Stimulated activated CD8-positive, alpha-beta memory T cell treated with anti-CD3 and anti-CD28 coated beads, Interleukin-15, amount 100 ng/mL, for 4 hours (primary cell): Measurements from ENCODE around the gene CASP8AP2.
"Not testable (repeated sequence)": the region's sequence is repeated elsewhere in the genome, so short reads cannot be mapped to it uniquely, and the experiment has no call there.

ENCODE experiments used
- DNase-seq, 2 donors: peaks; one replicate each; pipeline ENCODE4 v3.0.0-alpha.2; 2020; ENCODE audit warnings: low read depth in 2 of 2

The CASP8AP2 gene

GRCh38 chr6:89887452-89888137, 57.9 kb downstream of the CASP8AP2 start:
- DNase-seq = no peak

- DNase-seq = no peak
Observed at GRCh38 chr6:89888138-89888514, 58.4 kb downstream of the CASP8AP2 start.

- DNase-seq = no peak
Observed at GRCh38 chr6:89888871-89889270, 59.2 kb downstream of the CASP8AP2 start.

GRCh38 chr6:89890845-89891528, 61.3 kb downstream of the CASP8AP2 start:
- not testable (repeated sequence) for DNase-seq

GRCh38 chr6:89892577-89892976, 62.9 kb downstream of the CASP8AP2 start:
- not testable (repeated sequence) for DNase-seq

- DNase-seq = no peak
Observed at GRCh38 chr6:89894169-89894568, 64.5 kb downstream of the CASP8AP2 start, which contains the start of gene GJA10. Gene GJA10, plus strand, starts transcription at chr6:89894469. Its CDS starts 0 bp downstream, at chr6:89894469.

GRCh38 chr6:89895276-89895874, 65.7 kb downstream of the CASP8AP2 start:
- DNase-seq = no peak

- DNase-seq = not testable (repeated sequence)
Observed at GRCh38 chr6:89910001-89910901, 80.6 kb downstream of the CASP8AP2 start.

- DNase-seq = no peak
Observed at GRCh38 chr6:89910902-89911240, 81.2 kb downstream of the CASP8AP2 start.

- DNase-seq = no peak
Observed at GRCh38 chr6:89916136-89916920, 86.6 kb downstream of the CASP8AP2 start.

GRCh38 chr6:89917216-89917615, 87.5 kb downstream of the CASP8AP2 start:
- DNase-seq = no peak

GRCh38 chr6:89917801-89918366, 88.2 kb downstream of the CASP8AP2 start:
- DNase-seq = no peak
